ENCODE data around the gene GOLGA7B. TPM values are rescaled to one million over a fixed set of nuclear protein-coding genes. Genes with fewer than 3 reads are reported as not detected.

Gene GOLGA7B
- polyA plus RNA-seq, 1 of the 3 experiments (the other 2 are of a cell fraction), result 0.03 TPM

DNA sequence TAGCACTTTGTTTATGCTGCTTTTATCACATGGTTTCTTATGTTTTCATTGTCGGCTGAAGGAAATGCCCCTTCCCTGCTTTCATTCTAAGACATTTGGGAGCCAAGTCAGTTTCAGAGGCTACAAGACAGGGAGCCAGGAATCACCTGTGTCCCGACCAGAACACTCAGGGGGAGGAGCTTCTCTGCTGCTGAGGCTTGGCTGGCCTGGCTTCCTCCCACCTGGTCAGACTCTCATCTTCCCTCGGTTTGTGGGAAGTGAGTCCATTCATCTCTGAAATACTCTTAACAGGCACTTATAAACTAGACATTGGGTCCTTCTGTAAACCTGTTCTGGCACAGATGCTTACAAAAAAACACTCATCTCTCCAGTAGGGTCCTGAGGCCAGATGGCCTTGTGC is 19.6 kb upstream of the GOLGA7B start:
- POLR2A ChIA-PET, result no interaction called here
- no peaks in the 10 kb centered on the region for H3K36me3 ChIP-seq (replicated peaks in 1 of 2; ENCODE audit: control insufficient read depth in 1 of 2, insufficient read depth in 2 of 2, low read length in 1 of 2)
- 39% methylated on average over 3 of the region's 3 CpGs for WGBS (ENCODE audit: low lambda C conversion rate)
- no peaks in the 10 kb centered on the region for H3F3A ChIP-seq (replicated peaks; ENCODE audit: insufficient read depth)
- no peak overlapping the region for H3K4me3 ChIP-seq (ENCODE audit: low read depth in 2 of 2, low read length in 1 of 2)
- no peaks in the 10 kb centered on the region for H3K9me3 ChIP-seq
- H2AFZ ChIP-seq (ENCODE audit: low read depth), result no peak overlapping the region
- CTCF ChIA-PET, result interaction anchor here (1.0 to 8.0 kb wide), 4 partner anchors 29 to 85 kb away, joined by 3 to 50 read pairs (median 5); no protein-coding TSS in a partner anchor
- DNase-seq, result no peak
- H3K27ac ChIP-seq (ENCODE audit: low read depth in 2 of 2, low read length in 1 of 2), result no peak overlapping the region
- TF ChIP-seq MEF2A (IDR thresholded peaks at IDR 0.05; ENCODE audit: borderline replicate concordance, low read depth), result no peak
- no peak for TF ChIP-seq FOSL2 (IDR thresholded peaks at IDR 0.05; ENCODE audit: borderline replicate concordance, low read depth)
- TF ChIP-seq JUND (IDR thresholded peaks at IDR 0.05), result no peak
- TF ChIP-seq SMC3 (IDR thresholded peaks at IDR 0.05; ENCODE audit: low read depth, low read length), result no peak
- TF ChIP-seq, protein P1, sequence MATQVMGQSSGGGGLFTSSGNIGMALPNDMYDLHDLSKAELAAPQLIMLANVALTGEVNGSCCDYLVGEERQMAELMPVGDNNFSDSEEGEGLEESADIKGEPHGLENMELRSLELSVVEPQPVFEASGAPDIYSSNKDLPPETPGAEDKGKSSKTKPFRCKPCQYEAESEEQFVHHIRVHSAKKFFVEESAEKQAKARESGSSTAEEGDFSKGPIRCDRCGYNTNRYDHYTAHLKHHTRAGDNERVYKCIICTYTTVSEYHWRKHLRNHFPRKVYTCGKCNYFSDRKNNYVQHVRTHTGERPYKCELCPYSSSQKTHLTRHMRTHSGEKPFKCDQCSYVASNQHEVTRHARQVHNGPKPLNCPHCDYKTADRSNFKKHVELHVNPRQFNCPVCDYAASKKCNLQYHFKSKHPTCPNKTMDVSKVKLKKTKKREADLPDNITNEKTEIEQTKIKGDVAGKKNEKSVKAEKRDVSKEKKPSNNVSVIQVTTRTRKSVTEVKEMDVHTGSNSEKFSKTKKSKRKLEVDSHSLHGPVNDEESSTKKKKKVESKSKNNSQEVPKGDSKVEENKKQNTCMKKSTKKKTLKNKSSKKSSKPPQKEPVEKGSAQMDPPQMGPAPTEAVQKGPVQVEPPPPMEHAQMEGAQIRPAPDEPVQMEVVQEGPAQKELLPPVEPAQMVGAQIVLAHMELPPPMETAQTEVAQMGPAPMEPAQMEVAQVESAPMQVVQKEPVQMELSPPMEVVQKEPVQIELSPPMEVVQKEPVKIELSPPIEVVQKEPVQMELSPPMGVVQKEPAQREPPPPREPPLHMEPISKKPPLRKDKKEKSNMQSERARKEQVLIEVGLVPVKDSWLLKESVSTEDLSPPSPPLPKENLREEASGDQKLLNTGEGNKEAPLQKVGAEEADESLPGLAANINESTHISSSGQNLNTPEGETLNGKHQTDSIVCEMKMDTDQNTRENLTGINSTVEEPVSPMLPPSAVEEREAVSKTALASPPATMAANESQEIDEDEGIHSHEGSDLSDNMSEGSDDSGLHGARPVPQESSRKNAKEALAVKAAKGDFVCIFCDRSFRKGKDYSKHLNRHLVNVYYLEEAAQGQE (IDR thresholded peaks at IDR 0.05; ENCODE audit: low read depth, low read length), result no peak
- no peak for TF ChIP-seq SIN3A (IDR thresholded peaks at IDR 0.05; ENCODE audit: borderline replicate concordance, low read depth, low read length)
- H3K4me1 ChIP-seq (ENCODE audit: control insufficient read depth in 1 of 2, insufficient read depth in 2 of 2, low read depth in 1 of 2, low read length in 1 of 2), result peaks cover 11 to 14% of the 10 kb centered on the region in 2 experiments; a peak in 2 of 4 replicates
- H3K9me2 ChIP-seq, result no peaks in the 10 kb centered on the region
- H3K9ac ChIP-seq, result no peak overlapping the region
- H3K27me3 ChIP-seq (ENCODE audit: insufficient read depth), result peaks cover 10% of the 10 kb centered on the region; the same call in 1 of the 2 replicates
- no peaks in the 10 kb centered on the region for H4K20me1 ChIP-seq (ENCODE audit: insufficient read depth)
- H3K79me2 ChIP-seq (ENCODE audit: insufficient read depth), result no peaks in the 10 kb centered on the region
- H3K4me2 ChIP-seq, result no peak overlapping the region

DNA sequence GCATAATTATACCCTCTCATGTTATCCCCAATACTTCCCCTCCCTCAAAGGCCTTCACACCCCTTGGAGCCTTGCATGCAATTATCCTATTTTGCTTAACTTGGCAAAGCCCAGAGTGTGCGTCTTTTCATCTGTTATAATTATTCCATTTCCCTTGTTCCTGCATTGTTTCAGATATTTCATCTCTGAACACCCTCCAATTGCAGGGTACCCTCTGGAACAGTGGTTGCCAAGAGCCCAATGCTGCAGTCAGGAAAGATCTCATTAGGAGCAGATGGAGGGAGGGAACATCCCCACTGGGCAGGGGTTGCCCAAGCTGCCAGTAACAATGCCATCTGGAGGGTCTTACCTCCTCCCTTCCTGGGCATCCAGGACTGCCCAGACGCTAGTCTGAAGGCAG is 18.4 kb upstream of the GOLGA7B start:
- Histone ChIP-seq H3K79me2 (ENCODE audit: insufficient read depth) (no peaks in the 10 kb centered on the region), H3K9me3 (no peaks in the 10 kb centered on the region), H3K36me3 (replicated peaks in 1 of 2; ENCODE audit: control insufficient read depth in 1 of 2, insufficient read depth in 2 of 2, low read length in 1 of 2) (no peaks in the 10 kb centered on the region), H3K9ac (no peak overlapping the region), H4K20me1 (ENCODE audit: insufficient read depth) (no peaks in the 10 kb centered on the region), H3K4me3 (ENCODE audit: low read depth in 2 of 2, low read length in 1 of 2) (no peak overlapping the region), H3K4me1 (ENCODE audit: control insufficient read depth in 1 of 2, insufficient read depth in 2 of 2, low read depth in 1 of 2, low read length in 1 of 2) (peaks cover 11 to 14% of the 10 kb centered on the region in 2 experiments; a peak in 2 of 4 replicates), H2AFZ (ENCODE audit: low read depth) (no peak overlapping the region), H3K27ac (ENCODE audit: low read depth in 2 of 2, low read length in 1 of 2) (no peak overlapping the region), H3K27me3 (ENCODE audit: insufficient read depth) (peaks cover 10% of the 10 kb centered on the region; the same call in 1 of the 2 replicates), H3K9me2 (no peaks in the 10 kb centered on the region), H3F3A (replicated peaks; ENCODE audit: insufficient read depth) (no peaks in the 10 kb centered on the region), H3K4me2 (no peak overlapping the region)
- 38% methylated on average over 2 of the region's 2 CpGs for WGBS (ENCODE audit: low lambda C conversion rate)
- ChIA-PET POLR2A (no interaction called here), CTCF (interaction anchor here (0.9 to 8.0 kb wide), 5 partner anchors 18 to 83 kb away, joined by 3 to 50 read pairs (median 3); partner anchors contain the start of gene GOLGA7B)
- no peak for DNase-seq
- TF ChIP-seq RFX5 (IDR thresholded peaks at IDR 0.05; ENCODE audit: low read length) (no peak), MEF2A (IDR thresholded peaks at IDR 0.05; ENCODE audit: borderline replicate concordance, low read depth) (no peak), MXI1 (IDR thresholded peaks at IDR 0.05; ENCODE audit: low read depth, low read length) (no peak), RXRA (IDR thresholded peaks at IDR 0.05; ENCODE audit: borderline replicate concordance, low read depth) (no peak), FOSL2 (IDR thresholded peaks at IDR 0.05; ENCODE audit: borderline replicate concordance, low read depth) (no peak)

Data from SK-N-SH (cell line).